ENCODE results near the gene PRKG1.

DNA sequence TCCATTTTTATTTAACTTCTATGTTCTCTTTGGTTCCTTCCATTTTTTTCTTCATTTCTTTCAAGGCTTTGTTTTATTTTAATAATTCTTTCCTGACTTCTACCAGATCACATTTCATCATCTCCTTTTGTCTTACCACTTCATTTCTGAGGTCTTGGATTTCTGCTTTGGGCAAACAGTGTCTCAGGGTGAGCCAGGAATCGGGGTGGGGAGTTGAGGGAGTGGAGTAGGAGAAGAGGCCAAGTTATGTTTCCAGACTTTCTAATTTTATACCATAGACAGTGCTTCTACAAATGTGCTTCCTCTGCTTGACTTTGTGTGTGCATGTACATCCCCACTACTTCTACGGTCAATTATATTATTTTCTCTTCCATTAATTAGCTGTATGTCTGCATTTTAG, 112.1 kb downstream of the PRKG1 start:
- TF ChIP-seq CTCF (IDR thresholded peaks at IDR 0.05) (no peak), POLR2A (IDR thresholded peaks at IDR 0.05) (no peak)
